ENCODE data around the gene SLC25A11.

DNA sequence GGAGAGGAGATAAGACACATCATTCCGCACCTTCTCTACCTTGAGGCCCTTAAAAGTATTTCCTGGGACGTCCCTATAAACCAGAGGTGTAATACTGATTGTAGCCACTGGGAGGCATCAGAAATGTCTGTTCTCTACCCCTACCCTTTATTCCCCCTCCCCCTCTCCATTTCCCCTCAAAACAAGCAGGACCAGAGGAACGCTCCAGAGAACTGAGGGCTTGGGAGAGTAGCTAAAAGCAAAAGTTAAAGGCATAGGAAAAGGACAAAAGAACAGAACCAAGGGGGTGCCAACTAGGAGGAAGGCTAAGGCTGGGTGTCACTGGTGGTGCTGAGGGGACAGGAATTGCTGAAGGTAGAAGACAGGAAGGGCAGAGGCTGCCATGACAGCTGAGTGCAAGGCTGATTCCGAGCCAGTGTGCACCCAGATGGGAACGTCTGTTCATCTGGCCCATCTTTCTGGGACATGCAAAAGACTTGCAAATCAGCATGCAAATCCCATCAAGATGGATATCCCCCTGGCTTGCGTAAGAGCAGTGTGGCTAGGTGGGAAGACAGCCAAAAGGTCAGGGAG, 40.9 kb upstream of the SLC25A11 start:
- TF ChIP-seq, protein P1, sequence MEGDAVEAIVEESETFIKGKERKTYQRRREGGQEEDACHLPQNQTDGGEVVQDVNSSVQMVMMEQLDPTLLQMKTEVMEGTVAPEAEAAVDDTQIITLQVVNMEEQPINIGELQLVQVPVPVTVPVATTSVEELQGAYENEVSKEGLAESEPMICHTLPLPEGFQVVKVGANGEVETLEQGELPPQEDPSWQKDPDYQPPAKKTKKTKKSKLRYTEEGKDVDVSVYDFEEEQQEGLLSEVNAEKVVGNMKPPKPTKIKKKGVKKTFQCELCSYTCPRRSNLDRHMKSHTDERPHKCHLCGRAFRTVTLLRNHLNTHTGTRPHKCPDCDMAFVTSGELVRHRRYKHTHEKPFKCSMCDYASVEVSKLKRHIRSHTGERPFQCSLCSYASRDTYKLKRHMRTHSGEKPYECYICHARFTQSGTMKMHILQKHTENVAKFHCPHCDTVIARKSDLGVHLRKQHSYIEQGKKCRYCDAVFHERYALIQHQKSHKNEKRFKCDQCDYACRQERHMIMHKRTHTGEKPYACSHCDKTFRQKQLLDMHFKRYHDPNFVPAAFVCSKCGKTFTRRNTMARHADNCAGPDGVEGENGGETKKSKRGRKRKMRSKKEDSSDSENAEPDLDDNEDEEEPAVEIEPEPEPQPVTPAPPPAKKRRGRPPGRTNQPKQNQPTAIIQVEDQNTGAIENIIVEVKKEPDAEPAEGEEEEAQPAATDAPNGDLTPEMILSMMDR (IDR thresholded peaks at IDR 0.05; ENCODE audit: borderline replicate concordance, extremely low read depth, low read length, poor library complexity, severe bottlenecking): peak; percentile 84
- no peak for TF ChIP-seq EZH2 (IDR thresholded peaks at IDR 0.05; ENCODE audit: borderline replicate concordance, low read depth, low read length, severe bottlenecking)

Measured in DND-41 (cell line).